Upper lobe of left lung (tissue), 4 donors: ENCODE data around the gene GFOD2.

Source experiments
- CTCF ChIP-seq, 6 experiments: fragments of 450-650 bp in 4 of 6; fragments of 200-600 bp in 2 of 6; sonication (generic) in 2 of 6; IDR thresholded peaks; one replicate each; pipeline ENCODE4 v1.5.1; 2016 to 2019; ENCODE audit warnings: antibody characterized with exemption in 6 of 6
- EP300 ChIP-seq, 4 donors: sonication (generic); formaldehyde crosslinking; IDR thresholded peaks; one replicate each; pipeline ENCODE4 v1.5.1; 2017; ENCODE audit warnings: antibody characterized with exemption in 4 of 4, control low read depth in 2 of 4
- POLR2AphosphoS5 ChIP-seq, 2 donors: sonication (generic); formaldehyde crosslinking; IDR thresholded peaks; one replicate each; pipeline ENCODE4 v1.5.1; 2017; ENCODE audit warnings: antibody characterized with exemption in 2 of 2

GRCh38 chr16:67729636-67730248, 10.6 kb upstream of the GFOD2 start:
- no peak for TF ChIP-seq EP300 (IDR thresholded peaks at IDR 0.05)
- TF ChIP-seq CTCF (IDR thresholded peaks at IDR 0.05), result no peak
- TF ChIP-seq POLR2AphosphoS5 (IDR thresholded peaks at IDR 0.05), result no peak
